ENCODE measurements around the gene NDST3. TPM values are rescaled to one million over a fixed set of nuclear protein-coding genes. Genes with fewer than 3 reads are reported as not detected.

NDST3 gene
- total and polyA plus RNA-seq, 4 experiments from 2014 or later = not detected

- no peak overlapping the region for H3K4me3 Mint-ChIP-seq
- no peak for DNase-seq
- no peaks in the 10 kb centered on the region for H3K36me3 Mint-ChIP-seq
- H3K4me1 Mint-ChIP-seq = no peaks in the 10 kb centered on the region
- H3K27ac Mint-ChIP-seq = no peak overlapping the region
- Histone ChIP-seq H3K27me3 (ENCODE audit: insufficient read depth, low read length) (no peaks in the 10 kb centered on the region), H3K9me3 (ENCODE audit: control insufficient read depth in 1 of 2, low read length in 2 of 2) (no peaks in the 10 kb centered on the region), H3K27ac (ENCODE audit: low read depth, low read length) (no peak overlapping the region), H3K4me1 (ENCODE audit: insufficient read depth, low read length) (no peaks in the 10 kb centered on the region), H3K36me3 (ENCODE audit: insufficient read depth, low read length) (no peaks in the 10 kb centered on the region), H3K4me3 (ENCODE audit: low read length in 2 of 2) (no peak overlapping the region)
- no peaks in the 10 kb centered on the region for H3K27me3 Mint-ChIP-seq
- POLR2A ChIA-PET (ENCODE audit: partially characterized antibody) = no interaction called here
- intact Hi-C loops (cut with micrococcal nuclease) = no loop called here
- CTCF ChIA-PET (ENCODE audit: partially characterized antibody) = no interaction called here
- H3K9me3 Mint-ChIP-seq = peaks cover 0 to 8% (median 4%) of the 10 kb centered on the region in 8 donors
Measured at GRCh38 chr4:118077767-118078105, 43.5 kb downstream of the NDST3 start.

- no peaks in the 10 kb centered on the region for H3K36me3 ChIP-seq (ENCODE audit: insufficient read depth, low read length)
- H3K4me3 Mint-ChIP-seq = no peak overlapping the region
- no peaks in the 10 kb centered on the region for H3K4me1 ChIP-seq (ENCODE audit: insufficient read depth, low read length)
- intact Hi-C loops (cut with micrococcal nuclease) = no loop called here
- CTCF ChIA-PET (ENCODE audit: partially characterized antibody) = no interaction called here
- H3K27ac Mint-ChIP-seq = no peak overlapping the region
- H3K9me3 Mint-ChIP-seq = peaks cover 0 to 2% (median 0%) of the 10 kb centered on the region in 8 donors
- H3K27me3 ChIP-seq (ENCODE audit: insufficient read depth, low read length) = no peaks in the 10 kb centered on the region
- no peaks in the 10 kb centered on the region for H3K36me3 Mint-ChIP-seq
- H3K9me3 ChIP-seq (ENCODE audit: control insufficient read depth in 1 of 2, low read length in 2 of 2) = no peaks in the 10 kb centered on the region
- POLR2A ChIA-PET (ENCODE audit: partially characterized antibody) = no interaction called here
- no peak overlapping the region for H3K4me3 ChIP-seq (ENCODE audit: low read length in 2 of 2)
- DNase-seq = no peak
- no peaks in the 10 kb centered on the region for H3K27me3 Mint-ChIP-seq
- H3K4me1 Mint-ChIP-seq = no peaks in the 10 kb centered on the region
- H3K27ac ChIP-seq (ENCODE audit: low read depth, low read length) = no peak overlapping the region
Measured at GRCh38 chr4:118081434-118081833, 47.1 kb downstream of the NDST3 start.

DNA sequence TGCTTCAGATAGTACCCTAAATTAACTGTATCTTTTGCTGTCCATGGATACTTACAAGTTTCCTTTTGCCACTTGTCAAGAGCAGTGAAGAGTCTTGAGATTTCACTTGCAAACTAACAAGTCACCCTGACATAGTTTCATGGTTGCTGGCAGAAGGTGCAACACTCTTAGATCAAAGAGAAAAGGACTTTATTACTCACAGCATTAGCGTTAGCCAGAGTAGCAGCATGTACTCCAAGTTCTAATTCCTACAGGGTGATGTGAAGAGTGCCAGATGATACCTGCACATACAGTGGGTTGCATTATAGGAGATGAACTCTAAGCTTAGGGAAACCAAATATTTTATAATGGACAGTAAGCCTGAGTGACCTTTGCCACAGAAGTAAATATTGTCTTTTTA is 47.9 kb downstream of the NDST3 start:
- H3K27me3 Mint-ChIP-seq = no peaks in the 10 kb centered on the region
- POLR2A ChIA-PET (ENCODE audit: partially characterized antibody) = no interaction called here
- H3K27ac Mint-ChIP-seq = no peak overlapping the region
- no peaks in the 10 kb centered on the region for H3K36me3 Mint-ChIP-seq
- H3K4me3 Mint-ChIP-seq = no peak overlapping the region
- no peaks in the 10 kb centered on the region for H3K4me1 Mint-ChIP-seq
- Histone ChIP-seq H3K36me3 (ENCODE audit: insufficient read depth, low read length) (no peaks in the 10 kb centered on the region), H3K27me3 (ENCODE audit: insufficient read depth, low read length) (no peaks in the 10 kb centered on the region), H3K4me1 (ENCODE audit: insufficient read depth, low read length) (no peaks in the 10 kb centered on the region), H3K9me3 (ENCODE audit: control insufficient read depth in 1 of 2, low read length in 2 of 2) (no peaks in the 10 kb centered on the region), H3K4me3 (ENCODE audit: low read length in 2 of 2) (no peak overlapping the region), H3K27ac (ENCODE audit: low read depth, low read length) (no peak overlapping the region)
- intact Hi-C loops (cut with micrococcal nuclease) = no loop called here
- CTCF ChIA-PET (ENCODE audit: partially characterized antibody) = no interaction called here
- no peak for DNase-seq
- peaks cover 0 to 2% (median 0%) of the 10 kb centered on the region in 8 donors for H3K9me3 Mint-ChIP-seq

- ChIA-PET POLR2A (ENCODE audit: partially characterized antibody) (no interaction called here), CTCF (ENCODE audit: partially characterized antibody) (no interaction called here)
- Mint-ChIP-seq H3K4me3 (no peak overlapping the region), H3K27ac (no peak overlapping the region), H3K4me1 (no peaks in the 10 kb centered on the region), H3K27me3 (no peaks in the 10 kb centered on the region), H3K9me3 (peaks cover 0 to 2% (median 0%) of the 10 kb centered on the region in 8 donors), H3K36me3 (no peaks in the 10 kb centered on the region)
- no peak for DNase-seq
- Histone ChIP-seq H3K4me1 (ENCODE audit: insufficient read depth, low read length) (no peaks in the 10 kb centered on the region), H3K27ac (ENCODE audit: low read depth, low read length) (no peak overlapping the region), H3K36me3 (ENCODE audit: insufficient read depth, low read length) (no peaks in the 10 kb centered on the region), H3K9me3 (ENCODE audit: control insufficient read depth in 1 of 2, low read length in 2 of 2) (no peaks in the 10 kb centered on the region), H3K27me3 (ENCODE audit: insufficient read depth, low read length) (no peaks in the 10 kb centered on the region), H3K4me3 (ENCODE audit: low read length in 2 of 2) (no peak overlapping the region)
- intact Hi-C loops (cut with micrococcal nuclease) = no loop called here
Measured at GRCh38 chr4:118085700-118086099, 51.4 kb downstream of the NDST3 start.

DNA sequence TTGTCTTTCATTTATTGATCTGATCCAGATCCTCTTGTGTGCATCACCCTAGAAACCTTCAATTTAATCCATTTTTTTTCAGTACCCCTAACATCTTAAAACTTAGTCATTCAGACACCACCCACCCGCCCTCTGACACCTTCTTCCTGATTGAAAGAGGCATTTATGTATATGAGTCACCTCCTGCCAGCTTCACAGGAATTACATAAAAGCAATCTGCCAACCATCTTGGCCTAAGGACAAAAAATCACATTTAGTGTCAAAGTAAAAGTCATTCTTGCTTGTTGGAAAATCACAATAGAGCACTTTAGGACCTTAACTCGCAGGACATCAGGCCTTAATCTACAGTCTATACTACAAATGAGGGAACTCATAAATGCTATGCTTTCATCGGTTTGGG is 52.1 kb downstream of the NDST3 start:
- no peak overlapping the region for H3K27ac Mint-ChIP-seq
- no peaks in the 10 kb centered on the region for H3K36me3 Mint-ChIP-seq
- H3K4me3 ChIP-seq (ENCODE audit: low read length in 2 of 2) = no peak overlapping the region
- ChIA-PET POLR2A (ENCODE audit: partially characterized antibody) (no interaction called here), CTCF (ENCODE audit: partially characterized antibody) (no interaction called here)
- no peaks in the 10 kb centered on the region for H3K4me1 ChIP-seq (ENCODE audit: insufficient read depth, low read length)
- no peaks in the 10 kb centered on the region for H3K27me3 ChIP-seq (ENCODE audit: insufficient read depth, low read length)
- no peaks in the 10 kb centered on the region for H3K27me3 Mint-ChIP-seq
- intact Hi-C loops (cut with micrococcal nuclease) = no loop called here
- no peaks in the 10 kb centered on the region for H3K9me3 Mint-ChIP-seq
- H3K9me3 ChIP-seq (ENCODE audit: control insufficient read depth in 1 of 2, low read length in 2 of 2) = no peaks in the 10 kb centered on the region
- no peak for DNase-seq
- no peak overlapping the region for H3K27ac ChIP-seq (ENCODE audit: low read depth, low read length)
- no peak overlapping the region for H3K4me3 Mint-ChIP-seq
- no peaks in the 10 kb centered on the region for H3K4me1 Mint-ChIP-seq
- H3K36me3 ChIP-seq (ENCODE audit: insufficient read depth, low read length) = no peaks in the 10 kb centered on the region

DNA sequence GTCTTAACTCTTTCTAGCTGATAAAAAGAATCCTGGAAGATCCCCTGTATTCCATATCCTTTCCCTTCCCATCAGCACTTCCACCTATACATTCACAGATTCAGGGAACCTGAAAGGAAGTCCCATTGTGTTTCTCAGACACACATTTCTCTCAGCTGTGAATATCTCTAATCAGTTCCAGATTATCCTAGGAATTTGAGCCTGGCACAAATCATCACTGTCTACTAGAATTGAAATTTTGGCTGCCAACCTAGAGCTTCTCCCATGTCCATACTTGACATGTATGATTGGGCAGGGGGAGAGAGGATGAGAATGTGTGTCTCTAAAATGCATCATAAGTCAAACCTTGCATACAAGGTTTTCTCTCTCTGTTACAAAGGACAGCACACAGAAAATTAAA is 53.1 kb downstream of the NDST3 start:
- H3K4me3 Mint-ChIP-seq = no peak overlapping the region
- no peaks in the 10 kb centered on the region for H3K9me3 ChIP-seq (ENCODE audit: control insufficient read depth in 1 of 2, low read length in 2 of 2)
- no peak overlapping the region for H3K27ac Mint-ChIP-seq
- peaks cover 0 to under 1% (median 0%) of the 10 kb centered on the region in 8 donors for H3K9me3 Mint-ChIP-seq
- no peaks in the 10 kb centered on the region for H3K36me3 Mint-ChIP-seq
- H3K4me3 ChIP-seq (ENCODE audit: low read length in 2 of 2) = no peak overlapping the region
- H3K27me3 Mint-ChIP-seq = no peaks in the 10 kb centered on the region
- no peak for DNase-seq
- POLR2A ChIA-PET (ENCODE audit: partially characterized antibody) = no interaction called here
- H3K27ac ChIP-seq (ENCODE audit: low read depth, low read length) = no peak overlapping the region
- CTCF ChIA-PET (ENCODE audit: partially characterized antibody) = no interaction called here
- H3K36me3 ChIP-seq (ENCODE audit: insufficient read depth, low read length) = no peaks in the 10 kb centered on the region
- H3K4me1 Mint-ChIP-seq = no peaks in the 10 kb centered on the region
- no peaks in the 10 kb centered on the region for H3K27me3 ChIP-seq (ENCODE audit: insufficient read depth, low read length)
- no peaks in the 10 kb centered on the region for H3K4me1 ChIP-seq (ENCODE audit: insufficient read depth, low read length)
- intact Hi-C loops (cut with micrococcal nuclease) = no loop called here

DNA sequence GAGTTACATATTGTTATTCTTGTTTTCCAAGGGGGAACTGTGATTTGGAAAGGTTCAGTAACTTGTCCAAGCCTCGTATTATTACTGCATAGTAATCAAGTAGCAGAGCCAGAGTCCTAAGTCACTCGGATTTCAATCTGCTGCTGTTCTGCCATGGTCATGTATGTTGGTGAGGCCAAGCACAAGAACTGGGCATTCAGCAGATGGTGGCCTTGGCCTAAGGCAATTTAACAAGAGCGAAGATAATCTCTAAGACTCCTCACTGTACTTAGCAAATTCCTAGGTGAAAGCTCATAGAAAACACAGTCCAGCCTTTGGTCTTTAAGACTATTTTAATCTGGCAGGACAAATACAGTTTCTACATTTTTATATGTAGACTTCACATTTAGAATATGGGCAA is 64.8 kb downstream of the NDST3 start:
- no peaks in the 10 kb centered on the region for H3K9me3 ChIP-seq (ENCODE audit: control insufficient read depth in 1 of 2, low read length in 2 of 2)
- Mint-ChIP-seq H3K27me3 (no peaks in the 10 kb centered on the region), H3K36me3 (no peaks in the 10 kb centered on the region), H3K9me3 (peaks cover 0 to 2% (median 0%) of the 10 kb centered on the region in 8 donors), H3K4me3 (no peak overlapping the region), H3K27ac (no peak overlapping the region), H3K4me1 (no peaks in the 10 kb centered on the region)
- no peak overlapping the region for H3K27ac ChIP-seq (ENCODE audit: low read depth, low read length)
- no peaks in the 10 kb centered on the region for H3K36me3 ChIP-seq (ENCODE audit: insufficient read depth, low read length)
- no peak for DNase-seq
- intact Hi-C loops (cut with micrococcal nuclease) = no loop called here
- H3K27me3 ChIP-seq (ENCODE audit: insufficient read depth, low read length) = no peaks in the 10 kb centered on the region
- ChIA-PET CTCF (ENCODE audit: partially characterized antibody) (no interaction called here), POLR2A (ENCODE audit: partially characterized antibody) (no interaction called here)
- no peak overlapping the region for H3K4me3 ChIP-seq (ENCODE audit: low read length in 2 of 2)
- no peaks in the 10 kb centered on the region for H3K4me1 ChIP-seq (ENCODE audit: insufficient read depth, low read length)

- no peaks in the 10 kb centered on the region for H3K36me3 ChIP-seq (ENCODE audit: insufficient read depth, low read length)
- H3K9me3 ChIP-seq (ENCODE audit: control insufficient read depth in 1 of 2, low read length in 2 of 2) = no peaks in the 10 kb centered on the region
- H3K4me1 Mint-ChIP-seq = no peaks in the 10 kb centered on the region
- DNase-seq = no peak
- H3K27me3 ChIP-seq (ENCODE audit: insufficient read depth, low read length) = no peaks in the 10 kb centered on the region
- H3K27ac Mint-ChIP-seq = no peak overlapping the region
- H3K36me3 Mint-ChIP-seq = no peaks in the 10 kb centered on the region
- H3K4me3 Mint-ChIP-seq = no peak overlapping the region
- H3K27me3 Mint-ChIP-seq = no peaks in the 10 kb centered on the region
- ChIA-PET CTCF (ENCODE audit: partially characterized antibody) (no interaction called here), POLR2A (ENCODE audit: partially characterized antibody) (no interaction called here)
- no peak overlapping the region for H3K4me3 ChIP-seq (ENCODE audit: low read length in 2 of 2)
- H3K9me3 Mint-ChIP-seq = peaks cover 0 to 2% (median 0%) of the 10 kb centered on the region in 8 donors
- no peak overlapping the region for H3K27ac ChIP-seq (ENCODE audit: low read depth, low read length)
- no peaks in the 10 kb centered on the region for H3K4me1 ChIP-seq (ENCODE audit: insufficient read depth, low read length)
- intact Hi-C loops (cut with micrococcal nuclease) = no loop called here
Measured at GRCh38 chr4:118102195-118102594, 67.9 kb downstream of the NDST3 start.

All from CD4-positive, alpha-beta memory T cell (primary cell).